GM23338 (cell line): ENCODE results near the gene NINJ2. TPM values are rescaled to one million over a fixed set of nuclear protein-coding genes. Genes with fewer than 3 reads are reported as not detected.

Experiments used
- ATAC-seq: fragments of 200-7000 bp; cut with Tn5 transposase; 3 replicates; pipeline ENCODE4 v1.9.1; 2020
- DNase-seq: peaks from one replicate; pipeline ENCODE4 v3.0.0-alpha.2; 2015; ENCODE audit warnings: low spot score
- H2AFZ ChIP-seq: fragments of 200-600 bp; sonication (generic); 2 replicates; pipeline ENCODE4 v1.8.0; 2016; ENCODE audit warnings: antibody characterized with exemption, mild to moderate bottlenecking, moderate library complexity
- H3F3A ChIP-seq: fragments of 200-600 bp; sonication (generic); replicated peaks from 2 replicates; pipeline ENCODE4 v1.8.0; 2017; ENCODE audit warnings: antibody characterized with exemption, mixed run types, low read depth
- H3K27ac ChIP-seq: fragments of 200-600 bp; sonication (generic); 2 replicates; pipeline ENCODE4 v1.6.1; 2016; ENCODE audit warnings: low read depth
- H3K27me3 ChIP-seq: fragments of 200-600 bp; sonication (generic); 2 replicates; pipeline ENCODE4 v1.8.0; 2016; ENCODE audit warnings: mild to moderate bottlenecking, mixed run types, moderate library complexity; ENCODE audit not compliant: insufficient read depth
- H3K36me3 ChIP-seq: fragments of 200-600 bp; sonication (generic); 2 replicates; pipeline ENCODE4 v1.8.0; 2016; ENCODE audit warnings: mild to moderate bottlenecking; ENCODE audit not compliant: insufficient read depth
- H3K4me1 ChIP-seq: fragments of 200-600 bp; sonication (generic); 2 replicates; pipeline ENCODE4 v1.8.0; 2016; ENCODE audit warnings: mild to moderate bottlenecking, moderate library complexity; ENCODE audit not compliant: insufficient read depth
- H3K4me2 ChIP-seq: fragments of 200-600 bp; sonication (generic); 2 replicates; pipeline ENCODE4 v1.7.1; 2017; ENCODE audit warnings: mixed run types
- H3K4me3 ChIP-seq: fragments of 200-600 bp; sonication (generic); 2 replicates; pipeline ENCODE4 v1.6.1; 2016; ENCODE audit warnings: mixed run types
- H3K79me2 ChIP-seq: fragments of 200-600 bp; sonication (generic); replicated peaks from 2 replicates; pipeline ENCODE4 v1.8.0; 2017; ENCODE audit warnings: mild to moderate bottlenecking; ENCODE audit not compliant: insufficient read depth
- H3K9me2 ChIP-seq: fragments of 200-600 bp; sonication (generic); 2 replicates; pipeline ENCODE4 v1.8.0; 2017; ENCODE audit not compliant: insufficient read depth
- H4K20me1 ChIP-seq: fragments of 200-600 bp; sonication (generic); replicated peaks from 2 replicates; pipeline ENCODE4 v1.8.0; 2017; ENCODE audit warnings: mild to moderate bottlenecking; ENCODE audit not compliant: insufficient read depth
- H3K27ac Mint-ChIP-seq: 2 replicates; pipeline ENCODE4 v1.8.0; 2020; ENCODE audit warnings: inconsistent platforms, mild to moderate bottlenecking, moderate library complexity, mixed read lengths
- H3K27me3 Mint-ChIP-seq: 3 replicates; pipeline ENCODE4 v1.8.0; 2022; ENCODE audit warnings: low read depth, mild to moderate bottlenecking, moderate library complexity, mixed read lengths, inconsistent platforms; ENCODE audit not compliant: insufficient read depth, poor library complexity
- H3K36me3 Mint-ChIP-seq: 3 replicates; pipeline ENCODE4 v1.8.0; 2021; ENCODE audit warnings: low read depth, mild to moderate bottlenecking, inconsistent platforms, moderate library complexity, mixed read lengths
- H3K4me1 Mint-ChIP-seq: 3 replicates; pipeline ENCODE4 v1.8.0; 2020; ENCODE audit warnings: mild to moderate bottlenecking, inconsistent platforms, mixed read lengths
- H3K4me3 Mint-ChIP-seq: 3 replicates; pipeline ENCODE4 v1.8.0; 2021; ENCODE audit warnings: moderate library complexity, mild to moderate bottlenecking, inconsistent platforms, mixed read lengths
- H3K9me3 Mint-ChIP-seq: 3 replicates; pipeline ENCODE4 v1.8.0; 2020; ENCODE audit warnings: moderate library complexity, mild to moderate bottlenecking, inconsistent platforms, mixed read lengths
- CREB1 ChIP-seq: fragments of 250-450 bp; sonication (Bioruptor Pico); IDR thresholded peaks from 2 replicates; pipeline ENCODE4 v1.5.0; 2020; ENCODE audit warnings: low read depth, mild to moderate bottlenecking, moderate library complexity
- EZH2phosphoT487 ChIP-seq: fragments of 200-600 bp; sonication (generic); IDR thresholded peaks from one replicate; pipeline ENCODE4 v1.8.1; 2018; ENCODE audit warnings: antibody characterized with exemption; ENCODE audit not compliant: unreplicated experiment
- JUNB ChIP-seq: IDR thresholded peaks from one replicate; pipeline ENCODE4 v1.6.1; 2016; ENCODE audit warnings: antibody characterized with exemption; ENCODE audit not compliant: unreplicated experiment
- NANOG ChIP-seq: IDR thresholded peaks from 2 replicates; pipeline ENCODE4 v1.6.1; 2016; ENCODE audit warnings: antibody characterized with exemption, borderline replicate concordance
- STAT1 ChIP-seq: IDR thresholded peaks from one replicate; pipeline ENCODE4 v1.6.1; 2016; ENCODE audit warnings: antibody characterized with exemption; ENCODE audit not compliant: unreplicated experiment
- ZNF331 ChIP-seq: fragments of 250-450 bp; sonication (Bioruptor Pico); IDR thresholded peaks from 2 replicates; pipeline ENCODE4 v1.5.0; 2020; ENCODE audit warnings: low read depth, mild to moderate bottlenecking, moderate library complexity
- polyA plus RNA-seq: library from polyadenylated mRNA; unstranded; fragments of >200 nt; fragmentation: Nextera tagmentation; extraction: Ambion mirVana; gene quantifications from 2 replicates; pipeline ENCODE4 v1.2.1, GENCODE V29; 2016
- total RNA-seq: library from RNA; depleted of rRNA; stranded (reverse); fragments of >200 nt; shearing (Covaris generic); gene quantifications from 2 replicates; pipeline ENCODE4 v1.2.3, GENCODE V29; 2014
- TF ChIP-seq, protein P1 (sequence below): IDR thresholded peaks from one replicate; pipeline ENCODE4 v1.6.1; 2018; ENCODE audit warnings: antibody characterized with exemption; ENCODE audit not compliant: unreplicated experiment
- TF ChIP-seq, protein P2 (sequence below): IDR thresholded peaks from 2 replicates; pipeline ENCODE4 v1.6.1; 2016; ENCODE audit warnings: antibody characterized with exemption
- TF ChIP-seq, protein P3 (sequence below): fragments of 250-450 bp; sonication (Bioruptor Pico); IDR thresholded peaks from 2 replicates; pipeline ENCODE4 v1.5.0; 2020; ENCODE audit warnings: mild to moderate bottlenecking, moderate library complexity

The NINJ2 gene
- total and polyA plus RNA-seq, 2 experiments from 2014 or later: 0.94 to 2.6 TPM

DNA sequence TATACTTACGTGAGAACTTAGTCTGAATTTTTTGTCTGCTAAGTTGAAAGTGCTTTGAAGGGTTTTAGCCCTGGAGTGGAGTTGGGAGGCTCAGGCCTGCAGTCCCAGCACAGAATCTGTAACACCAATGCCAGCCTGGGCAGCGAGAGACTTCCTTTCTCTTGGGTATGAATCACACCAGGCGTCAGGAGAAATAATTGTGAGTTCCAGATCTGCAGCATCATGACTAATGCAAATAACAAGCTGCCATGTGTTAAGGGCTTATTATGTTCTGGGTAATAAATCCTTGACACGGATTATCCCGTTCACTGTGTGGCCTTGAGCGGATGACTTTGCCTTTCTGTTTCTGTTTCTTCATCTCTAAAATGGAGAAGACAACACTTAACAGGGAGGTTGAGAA lies 132.9 kb downstream of the NINJ2 start (continued):
- TF ChIP-seq, protein P1, sequence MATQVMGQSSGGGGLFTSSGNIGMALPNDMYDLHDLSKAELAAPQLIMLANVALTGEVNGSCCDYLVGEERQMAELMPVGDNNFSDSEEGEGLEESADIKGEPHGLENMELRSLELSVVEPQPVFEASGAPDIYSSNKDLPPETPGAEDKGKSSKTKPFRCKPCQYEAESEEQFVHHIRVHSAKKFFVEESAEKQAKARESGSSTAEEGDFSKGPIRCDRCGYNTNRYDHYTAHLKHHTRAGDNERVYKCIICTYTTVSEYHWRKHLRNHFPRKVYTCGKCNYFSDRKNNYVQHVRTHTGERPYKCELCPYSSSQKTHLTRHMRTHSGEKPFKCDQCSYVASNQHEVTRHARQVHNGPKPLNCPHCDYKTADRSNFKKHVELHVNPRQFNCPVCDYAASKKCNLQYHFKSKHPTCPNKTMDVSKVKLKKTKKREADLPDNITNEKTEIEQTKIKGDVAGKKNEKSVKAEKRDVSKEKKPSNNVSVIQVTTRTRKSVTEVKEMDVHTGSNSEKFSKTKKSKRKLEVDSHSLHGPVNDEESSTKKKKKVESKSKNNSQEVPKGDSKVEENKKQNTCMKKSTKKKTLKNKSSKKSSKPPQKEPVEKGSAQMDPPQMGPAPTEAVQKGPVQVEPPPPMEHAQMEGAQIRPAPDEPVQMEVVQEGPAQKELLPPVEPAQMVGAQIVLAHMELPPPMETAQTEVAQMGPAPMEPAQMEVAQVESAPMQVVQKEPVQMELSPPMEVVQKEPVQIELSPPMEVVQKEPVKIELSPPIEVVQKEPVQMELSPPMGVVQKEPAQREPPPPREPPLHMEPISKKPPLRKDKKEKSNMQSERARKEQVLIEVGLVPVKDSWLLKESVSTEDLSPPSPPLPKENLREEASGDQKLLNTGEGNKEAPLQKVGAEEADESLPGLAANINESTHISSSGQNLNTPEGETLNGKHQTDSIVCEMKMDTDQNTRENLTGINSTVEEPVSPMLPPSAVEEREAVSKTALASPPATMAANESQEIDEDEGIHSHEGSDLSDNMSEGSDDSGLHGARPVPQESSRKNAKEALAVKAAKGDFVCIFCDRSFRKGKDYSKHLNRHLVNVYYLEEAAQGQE: no peak
- TF ChIP-seq, protein P2, sequence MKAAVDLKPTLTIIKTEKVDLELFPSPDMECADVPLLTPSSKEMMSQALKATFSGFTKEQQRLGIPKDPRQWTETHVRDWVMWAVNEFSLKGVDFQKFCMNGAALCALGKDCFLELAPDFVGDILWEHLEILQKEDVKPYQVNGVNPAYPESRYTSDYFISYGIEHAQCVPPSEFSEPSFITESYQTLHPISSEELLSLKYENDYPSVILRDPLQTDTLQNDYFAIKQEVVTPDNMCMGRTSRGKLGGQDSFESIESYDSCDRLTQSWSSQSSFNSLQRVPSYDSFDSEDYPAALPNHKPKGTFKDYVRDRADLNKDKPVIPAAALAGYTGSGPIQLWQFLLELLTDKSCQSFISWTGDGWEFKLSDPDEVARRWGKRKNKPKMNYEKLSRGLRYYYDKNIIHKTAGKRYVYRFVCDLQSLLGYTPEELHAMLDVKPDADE: no peak
- no peak for TF ChIP-seq NANOG

DNA sequence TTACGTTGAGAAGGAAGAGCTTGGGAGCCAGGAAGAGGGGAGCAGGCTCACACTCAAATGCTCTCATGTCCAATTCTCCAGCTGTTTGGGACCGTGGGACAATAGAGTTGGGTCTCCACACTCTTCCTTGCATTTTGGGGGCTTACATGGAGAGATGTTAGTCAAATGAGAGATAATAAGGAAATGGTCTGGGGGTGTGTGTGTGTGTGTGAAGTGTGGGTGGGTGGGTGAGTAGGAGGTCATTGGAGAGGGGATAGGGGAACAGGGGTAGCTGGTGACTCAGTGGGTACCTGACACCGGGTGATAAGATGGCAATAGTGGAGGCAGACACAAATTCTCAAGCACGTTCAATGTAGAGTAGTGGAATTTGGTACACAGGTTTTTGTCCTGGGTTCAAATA lies 135.5 kb downstream of the NINJ2 start:
- H3K4me1 ChIP-seq: no peaks in the 10 kb centered on the region
- no peak overlapping the region for H3K27ac ChIP-seq
- no peak overlapping the region for H3K4me3 ChIP-seq
- no peaks in the 10 kb centered on the region for H3K4me1 Mint-ChIP-seq
- H3K4me2 ChIP-seq: no peak overlapping the region
- no peaks in the 10 kb centered on the region for H3K27me3 ChIP-seq
- H4K20me1 ChIP-seq: no peaks in the 10 kb centered on the region
- H3F3A ChIP-seq: no peaks in the 10 kb centered on the region
- H3K4me3 Mint-ChIP-seq: no peak overlapping the region
- no peaks in the 10 kb centered on the region for H3K27me3 Mint-ChIP-seq
- H3K9me3 Mint-ChIP-seq: peaks cover 25% of the 10 kb centered on the region
- no peak for ATAC-seq
- H3K79me2 ChIP-seq: no peaks in the 10 kb centered on the region
- no peak overlapping the region for H2AFZ ChIP-seq
- no peak for DNase-seq
- H3K36me3 ChIP-seq: no peaks in the 10 kb centered on the region
- no peak overlapping the region for H3K27ac Mint-ChIP-seq
- no peaks in the 10 kb centered on the region for H3K9me2 ChIP-seq
- H3K36me3 Mint-ChIP-seq: peaks cover 27% of the 10 kb centered on the region
- no peak for TF ChIP-seq STAT1
- TF ChIP-seq EZH2phosphoT487: no peak
- TF ChIP-seq, protein P1: no peak
- no peak for TF ChIP-seq NANOG
- TF ChIP-seq, protein P3, sequence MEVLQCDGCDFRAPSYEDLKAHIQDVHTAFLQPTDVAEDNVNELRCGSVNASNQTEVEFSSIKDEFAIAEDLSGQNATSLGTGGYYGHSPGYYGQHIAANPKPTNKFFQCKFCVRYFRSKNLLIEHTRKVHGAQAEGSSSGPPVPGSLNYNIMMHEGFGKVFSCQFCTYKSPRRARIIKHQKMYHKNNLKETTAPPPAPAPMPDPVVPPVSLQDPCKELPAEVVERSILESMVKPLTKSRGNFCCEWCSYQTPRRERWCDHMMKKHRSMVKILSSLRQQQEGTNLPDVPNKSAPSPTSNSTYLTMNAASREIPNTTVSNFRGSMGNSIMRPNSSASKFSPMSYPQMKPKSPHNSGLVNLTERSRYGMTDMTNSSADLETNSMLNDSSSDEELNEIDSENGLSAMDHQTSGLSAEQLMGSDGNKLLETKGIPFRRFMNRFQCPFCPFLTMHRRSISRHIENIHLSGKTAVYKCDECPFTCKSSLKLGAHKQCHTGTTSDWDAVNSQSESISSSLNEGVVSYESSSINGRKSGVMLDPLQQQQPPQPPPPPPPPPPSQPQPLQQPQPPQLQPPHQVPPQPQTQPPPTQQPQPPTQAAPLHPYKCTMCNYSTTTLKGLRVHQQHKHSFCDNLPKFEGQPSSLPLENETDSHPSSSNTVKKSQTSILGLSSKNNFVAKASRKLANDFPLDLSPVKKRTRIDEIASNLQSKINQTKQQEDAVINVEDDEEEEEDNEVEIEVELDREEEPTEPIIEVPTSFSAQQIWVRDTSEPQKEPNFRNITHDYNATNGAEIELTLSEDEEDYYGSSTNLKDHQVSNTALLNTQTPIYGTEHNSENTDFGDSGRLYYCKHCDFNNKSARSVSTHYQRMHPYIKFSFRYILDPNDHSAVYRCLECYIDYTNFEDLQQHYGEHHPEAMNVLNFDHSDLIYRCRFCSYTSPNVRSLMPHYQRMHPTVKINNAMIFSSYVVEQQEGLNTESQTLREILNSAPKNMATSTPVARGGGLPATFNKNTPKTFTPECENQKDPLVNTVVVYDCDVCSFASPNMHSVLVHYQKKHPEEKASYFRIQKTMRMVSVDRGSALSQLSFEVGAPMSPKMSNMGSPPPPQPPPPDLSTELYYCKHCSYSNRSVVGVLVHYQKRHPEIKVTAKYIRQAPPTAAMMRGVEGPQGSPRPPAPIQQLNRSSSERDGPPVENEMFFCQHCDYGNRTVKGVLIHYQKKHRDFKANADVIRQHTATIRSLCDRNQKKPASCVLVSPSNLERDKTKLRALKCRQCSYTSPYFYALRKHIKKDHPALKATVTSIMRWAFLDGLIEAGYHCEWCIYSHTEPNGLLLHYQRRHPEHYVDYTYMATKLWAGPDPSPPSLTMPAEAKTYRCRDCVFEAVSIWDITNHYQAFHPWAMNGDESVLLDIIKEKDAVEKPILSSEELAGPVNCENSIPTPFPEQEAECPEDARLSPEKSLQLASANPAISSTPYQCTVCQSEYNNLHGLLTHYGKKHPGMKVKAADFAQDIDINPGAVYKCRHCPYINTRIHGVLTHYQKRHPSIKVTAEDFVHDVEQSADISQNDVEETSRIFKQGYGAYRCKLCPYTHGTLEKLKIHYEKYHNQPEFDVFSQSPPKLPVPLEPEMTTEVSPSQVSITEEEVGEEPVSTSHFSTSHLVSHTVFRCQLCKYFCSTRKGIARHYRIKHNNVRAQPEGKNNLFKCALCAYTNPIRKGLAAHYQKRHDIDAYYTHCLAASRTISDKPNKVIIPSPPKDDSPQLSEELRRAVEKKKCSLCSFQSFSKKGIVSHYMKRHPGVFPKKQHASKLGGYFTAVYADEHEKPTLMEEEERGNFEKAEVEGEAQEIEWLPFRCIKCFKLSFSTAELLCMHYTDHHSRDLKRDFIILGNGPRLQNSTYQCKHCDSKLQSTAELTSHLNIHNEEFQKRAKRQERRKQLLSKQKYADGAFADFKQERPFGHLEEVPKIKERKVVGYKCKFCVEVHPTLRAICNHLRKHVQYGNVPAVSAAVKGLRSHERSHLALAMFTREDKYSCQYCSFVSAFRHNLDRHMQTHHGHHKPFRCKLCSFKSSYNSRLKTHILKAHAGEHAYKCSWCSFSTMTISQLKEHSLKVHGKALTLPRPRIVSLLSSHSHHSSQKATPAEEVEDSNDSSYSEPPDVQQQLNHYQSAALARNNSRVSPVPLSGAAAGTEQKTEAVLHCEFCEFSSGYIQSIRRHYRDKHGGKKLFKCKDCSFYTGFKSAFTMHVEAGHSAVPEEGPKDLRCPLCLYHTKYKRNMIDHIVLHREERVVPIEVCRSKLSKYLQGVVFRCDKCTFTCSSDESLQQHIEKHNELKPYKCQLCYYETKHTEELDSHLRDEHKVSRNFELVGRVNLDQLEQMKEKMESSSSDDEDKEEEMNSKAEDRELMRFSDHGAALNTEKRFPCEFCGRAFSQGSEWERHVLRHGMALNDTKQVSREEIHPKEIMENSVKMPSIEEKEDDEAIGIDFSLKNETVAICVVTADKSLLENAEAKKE: no peak
- no peak for TF ChIP-seq ZNF331
- TF ChIP-seq CREB1 (CRISPR knock-in tag): no peak
- TF ChIP-seq, protein P2: no peak
- TF ChIP-seq JUNB: no peak
